Calu3 (cell line): ENCODE results near the gene MEX3D. TPM values are rescaled to one million over a fixed set of nuclear protein-coding genes. Genes with fewer than 3 reads are reported as not detected.

ENCODE experiments used
- BruUV-seq: library from RNA; stranded (reverse); fragments of 400-500 nt; replicated peaks from 2 replicates; lab custom pipeline; 2021; lab: Mats Ljungman, UMichigan
- CTCF ChIA-PET: fragments of 300-600 bp; sonication (Branson Sonifier 250); formaldehyde crosslinking; loops from one replicate; lab custom pipeline; 2022; ENCODE audit warnings: antibody characterized with exemption; lab: Charles Lee
- DNase-seq: peaks from one replicate; pipeline ENCODE4 v3.0.0; 2022
- H3K27ac Mint-ChIP-seq: one replicate; pipeline ENCODE4 v1.8.0; 2022; ENCODE audit warnings: mixed read lengths; ENCODE audit not compliant: unreplicated experiment
- H3K27me3 Mint-ChIP-seq: one replicate; pipeline ENCODE4 v1.8.0; 2022; ENCODE audit warnings: mixed read lengths; ENCODE audit not compliant: unreplicated experiment
- H3K36me3 Mint-ChIP-seq: one replicate; pipeline ENCODE4 v1.8.0; 2022; ENCODE audit warnings: mild to moderate bottlenecking, moderate library complexity, mixed read lengths; ENCODE audit not compliant: insufficient read depth, unreplicated experiment
- H3K4me1 Mint-ChIP-seq: one replicate; pipeline ENCODE4 v1.8.0; 2022; ENCODE audit warnings: mild to moderate bottlenecking, low read depth, mixed read lengths; ENCODE audit not compliant: unreplicated experiment
- H3K4me3 Mint-ChIP-seq: one replicate; pipeline ENCODE4 v1.8.0; 2022; ENCODE audit warnings: mild to moderate bottlenecking, low read depth, moderate library complexity, mixed read lengths; ENCODE audit not compliant: unreplicated experiment
- H3K9me3 Mint-ChIP-seq: one replicate; pipeline ENCODE4 v1.8.0; 2022; ENCODE audit warnings: low read depth, mixed read lengths; ENCODE audit not compliant: unreplicated experiment
- intact Hi-C: fragments of 100-400 bp; cut with micrococcal nuclease; formaldehyde crosslinking; loops from one replicate; pipeline ENCODE4 v1.10.0; 2022; ENCODE audit not compliant: unreplicated experiment
- total RNA-seq: library from RNA; stranded (reverse); gene quantifications from 2 replicates; pipeline ENCODE4 v1.2.3, GENCODE V29; 2022
- TF ChIP-seq, protein P1 (sequence below): fragments of 200-600 bp; IDR thresholded peaks from one replicate; pipeline ENCODE4 v1.8.0; 2022; ENCODE audit warnings: antibody characterized with exemption; ENCODE audit not compliant: unreplicated experiment

The MEX3D gene
- total RNA-seq, 1 experiment from 2014 or later, result 41.4 TPM

DNA sequence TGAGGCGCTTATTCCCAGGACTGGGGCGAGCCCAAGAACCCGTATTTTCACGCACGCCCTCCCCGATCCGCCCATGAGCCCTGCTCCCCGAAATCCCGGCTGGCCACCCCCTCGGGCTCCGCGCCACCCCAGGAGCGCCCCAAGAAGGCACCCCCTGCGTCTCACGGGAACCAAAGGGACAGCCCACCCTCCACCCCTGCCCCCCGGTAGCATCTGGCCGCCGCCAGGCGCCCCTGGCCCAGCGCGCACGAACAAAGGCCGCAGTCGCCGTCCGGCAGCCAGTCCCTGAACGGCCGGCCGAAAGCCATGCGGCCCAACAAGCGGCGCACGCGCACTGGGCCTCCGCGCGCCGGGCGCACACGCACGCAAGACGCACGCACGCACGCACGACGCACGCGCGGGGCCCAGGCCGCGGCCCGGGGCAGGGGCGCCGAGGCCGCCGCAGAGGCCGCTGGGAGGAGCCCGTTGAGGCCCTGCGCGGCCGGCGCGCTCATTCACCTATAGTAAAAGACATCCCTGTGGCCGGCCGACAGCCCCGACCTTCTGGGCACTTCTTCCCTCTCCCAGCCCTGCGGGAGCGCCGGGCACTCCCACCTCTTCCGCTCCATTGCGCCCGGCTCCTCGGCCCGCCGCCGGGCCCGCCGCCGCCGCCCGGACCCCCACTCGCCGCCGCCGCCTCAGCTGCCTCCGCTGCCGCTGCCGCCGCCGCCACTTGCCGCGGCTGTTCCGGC lies 24.1 kb upstream of the MEX3D start:
- no peaks in the 10 kb centered on the region for H3K27me3 Mint-ChIP-seq
- no TSS peak for BruUV-seq
- TF ChIP-seq, protein P1, sequence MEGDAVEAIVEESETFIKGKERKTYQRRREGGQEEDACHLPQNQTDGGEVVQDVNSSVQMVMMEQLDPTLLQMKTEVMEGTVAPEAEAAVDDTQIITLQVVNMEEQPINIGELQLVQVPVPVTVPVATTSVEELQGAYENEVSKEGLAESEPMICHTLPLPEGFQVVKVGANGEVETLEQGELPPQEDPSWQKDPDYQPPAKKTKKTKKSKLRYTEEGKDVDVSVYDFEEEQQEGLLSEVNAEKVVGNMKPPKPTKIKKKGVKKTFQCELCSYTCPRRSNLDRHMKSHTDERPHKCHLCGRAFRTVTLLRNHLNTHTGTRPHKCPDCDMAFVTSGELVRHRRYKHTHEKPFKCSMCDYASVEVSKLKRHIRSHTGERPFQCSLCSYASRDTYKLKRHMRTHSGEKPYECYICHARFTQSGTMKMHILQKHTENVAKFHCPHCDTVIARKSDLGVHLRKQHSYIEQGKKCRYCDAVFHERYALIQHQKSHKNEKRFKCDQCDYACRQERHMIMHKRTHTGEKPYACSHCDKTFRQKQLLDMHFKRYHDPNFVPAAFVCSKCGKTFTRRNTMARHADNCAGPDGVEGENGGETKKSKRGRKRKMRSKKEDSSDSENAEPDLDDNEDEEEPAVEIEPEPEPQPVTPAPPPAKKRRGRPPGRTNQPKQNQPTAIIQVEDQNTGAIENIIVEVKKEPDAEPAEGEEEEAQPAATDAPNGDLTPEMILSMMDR, result no peak
- DNase-seq, result peak; percentile 85
- no peaks in the 10 kb centered on the region for H3K9me3 Mint-ChIP-seq
- H3K4me1 Mint-ChIP-seq, result peaks cover 8% of the 10 kb centered on the region
- H3K27ac Mint-ChIP-seq, result peak overlapping the region; percentile 58
- H3K4me3 Mint-ChIP-seq, result peak overlapping the region; percentile 86
- CTCF ChIA-PET, result interaction anchor here (1.4 kb wide), 1 partner anchor 234 kb away, joined by 4 read pairs; no protein-coding TSS in a partner anchor
- intact Hi-C loops, result no loop called here
- peaks cover 47% of the 10 kb centered on the region for H3K36me3 Mint-ChIP-seq

DNA sequence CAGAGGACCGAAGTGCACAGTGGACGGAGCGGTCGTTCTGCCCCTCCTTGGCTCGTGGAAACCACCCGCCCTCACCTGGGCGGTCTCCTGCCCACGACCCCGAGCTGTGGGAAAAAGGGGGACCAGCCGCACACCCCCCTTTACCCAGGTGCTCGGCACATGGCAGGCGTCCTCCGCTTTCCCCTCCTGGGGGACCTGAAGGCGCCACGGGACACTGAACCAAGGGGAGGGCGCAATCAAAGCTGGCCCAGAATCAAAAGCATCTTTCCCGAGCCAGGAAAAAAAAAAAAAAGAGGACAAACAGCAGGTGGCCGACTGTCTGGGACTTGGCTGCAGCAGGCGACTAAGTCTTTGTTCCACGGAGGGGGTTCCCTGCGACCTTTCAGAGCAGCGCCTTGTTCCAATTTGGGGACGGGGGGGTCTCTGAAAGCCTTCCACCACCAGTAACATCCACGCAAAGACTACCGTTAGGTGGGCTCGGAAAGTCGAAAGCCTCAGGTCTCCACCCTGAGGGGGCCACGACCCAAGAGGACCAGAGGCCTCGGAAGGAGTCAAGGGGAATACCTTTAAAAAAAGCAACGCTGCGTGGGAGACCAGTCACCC lies 23.4 kb upstream of the MEX3D start:
- DNase-seq, result peak; percentile 4
- H3K36me3 Mint-ChIP-seq, result peaks cover 42% of the 10 kb centered on the region
- no peaks in the 10 kb centered on the region for H3K9me3 Mint-ChIP-seq
- TSS peak; percentile 58 for BruUV-seq
- H3K4me1 Mint-ChIP-seq, result peaks cover 8% of the 10 kb centered on the region
- no peaks in the 10 kb centered on the region for H3K27me3 Mint-ChIP-seq
- TF ChIP-seq, protein P1, result no peak
- intact Hi-C loops, result no loop called here
- H3K4me3 Mint-ChIP-seq, result peak overlapping the region; percentile 86
- H3K27ac Mint-ChIP-seq, result peak overlapping the region; percentile 58
- CTCF ChIA-PET, result interaction anchor here (0.7 kb wide), 1 partner anchor 46 kb away, joined by 3 read pairs; no protein-coding TSS in a partner anchor

DNA sequence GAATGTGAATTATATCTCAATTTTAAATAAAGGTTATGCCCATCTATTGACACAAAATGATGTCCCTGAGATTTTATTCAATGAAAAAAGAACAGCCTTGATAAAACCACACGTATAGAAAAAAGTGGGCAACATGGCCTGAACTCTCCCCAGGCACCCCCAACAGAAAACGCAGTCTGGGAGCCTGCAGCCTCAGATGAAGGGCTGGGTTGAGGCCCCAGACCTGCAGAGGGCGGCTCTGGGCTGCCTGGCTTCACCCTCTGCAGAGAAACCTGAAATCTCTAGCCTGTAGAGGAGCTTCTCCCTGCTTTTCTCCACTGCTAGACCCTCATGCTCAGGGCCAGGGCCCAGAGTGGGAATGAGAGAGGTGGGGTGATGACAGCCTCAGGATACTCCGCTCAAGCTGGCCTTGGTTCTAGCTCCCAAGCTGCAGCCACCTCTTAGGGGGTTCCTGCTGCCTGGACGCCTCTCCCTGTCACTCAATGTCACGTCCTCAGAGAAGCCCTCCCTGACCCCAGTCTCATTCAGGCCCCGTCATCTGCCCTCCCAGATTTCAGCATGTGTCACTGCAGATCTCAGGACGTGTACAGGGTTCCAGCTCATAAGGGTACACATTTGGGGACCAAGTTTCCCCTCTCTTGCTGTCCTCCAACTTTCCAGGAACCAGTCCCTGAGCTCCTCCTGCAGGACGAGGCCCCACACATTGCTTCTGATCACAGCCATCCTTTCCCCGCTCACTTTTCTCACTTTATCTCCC lies 22.7 kb upstream of the MEX3D start:
- H3K4me1 Mint-ChIP-seq, result peaks cover 8% of the 10 kb centered on the region
- CTCF ChIA-PET, result interaction anchor here (0.7 kb wide), 1 partner anchor 45 kb away, joined by 3 read pairs; no protein-coding TSS in a partner anchor
- peak overlapping the region; percentile 58 for H3K27ac Mint-ChIP-seq
- TF ChIP-seq, protein P1, result no peak
- peaks cover 43% of the 10 kb centered on the region for H3K36me3 Mint-ChIP-seq
- no peaks in the 10 kb centered on the region for H3K27me3 Mint-ChIP-seq
- H3K4me3 Mint-ChIP-seq, result peak overlapping the region; percentile 86
- no TSS peak for BruUV-seq
- no peaks in the 10 kb centered on the region for H3K9me3 Mint-ChIP-seq
- intact Hi-C loops, result no loop called here
- DNase-seq, result peak; percentile 43

DNA sequence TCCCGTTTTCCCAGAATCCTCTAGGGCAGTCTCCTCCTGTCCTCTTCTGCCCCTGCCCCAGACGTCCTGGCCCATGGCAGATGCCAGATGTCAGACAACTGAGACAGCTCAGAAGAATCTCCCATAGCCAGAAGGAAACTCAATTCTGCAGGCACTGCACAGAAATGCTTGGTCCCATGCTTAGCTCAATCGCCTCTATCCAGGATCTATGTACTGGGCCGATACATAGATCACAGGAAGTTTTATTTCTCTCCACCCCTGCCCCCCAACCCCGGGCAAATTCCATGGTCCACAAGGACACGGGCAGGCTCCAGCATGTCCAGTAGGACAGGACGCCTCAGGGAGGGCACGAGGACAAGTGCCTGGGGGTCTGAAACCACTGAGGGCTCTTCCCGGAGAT lies 19.7 kb upstream of the MEX3D start:
- Mint-ChIP-seq H3K27ac (no peak overlapping the region), H3K4me1 (peaks cover 8% of the 10 kb centered on the region), H3K9me3 (no peaks in the 10 kb centered on the region), H3K27me3 (no peaks in the 10 kb centered on the region), H3K4me3 (no peak overlapping the region), H3K36me3 (peaks cover 43% of the 10 kb centered on the region)
- no peak for DNase-seq
- intact Hi-C loops, result no loop called here
- CTCF ChIA-PET, result interaction anchor here (0.7 to 0.9 kb wide), 2 partner anchors 42 to 159 kb away, joined by 3 to 6 read pairs; no protein-coding TSS in a partner anchor
- TF ChIP-seq, protein P1, result no peak
- BruUV-seq, result no TSS peak
